Adrenal gland (tissue), 12 donors: ENCODE data around the gene CUX1. TPM values are rescaled to one million over a fixed set of nuclear protein-coding genes. Genes with fewer than 3 reads are reported as not detected.

ENCODE experiments used
- DNase-seq, 7 donors: peaks; one replicate each; pipeline ENCODE4 v3.0.0-alpha.2; 2019 to 2020
- H3K27ac ChIP-seq, 5 donors: fragments of 200-600 bp; sonication (generic) in 4 of 5; 1 replicate in 3 of 5; 2 replicates in 2 of 5; pipeline versions ENCODE4 v1.5.1 to v1.8.0; 2016 to 2020; ENCODE audit warnings: mild to moderate bottlenecking in 1 of 5
- H3K27me3 ChIP-seq: fragments of 200-600 bp; 2 replicates; pipeline ENCODE4 v1.8.0; 2021
- H3K36me3 ChIP-seq, 2 donors: fragments of 200-600 bp; replicated peaks in 1 of 2; 1 replicate in 1 of 2; 2 replicates in 1 of 2; pipeline versions ENCODE4 v1.5.1 to v1.8.0; 2018 to 2022
- H3K4me1 ChIP-seq, 2 donors: fragments of 200-600 bp; replicated peaks in 1 of 2; 1 replicate in 1 of 2; 2 replicates in 1 of 2; pipeline versions ENCODE4 v1.5.1 to v1.8.0; 2018 to 2021
- H3K4me3 ChIP-seq, 4 donors: fragments of 200-600 bp; sonication (generic) in 3 of 4; one replicate each; pipeline ENCODE4 v1.5.1; 2016 to 2018
- H3K9me3 ChIP-seq, 3 donors: fragments of 200-600 bp; sonication (generic) in 1 of 3; replicated peaks in 1 of 3; 1 replicate in 2 of 3; 2 replicates in 1 of 3; pipeline versions ENCODE4 v1.5.1 to v1.8.0; 2016 to 2021
- POLR2A ChIP-seq, 2 donors: fragments of 450-650 bp; IDR thresholded peaks; one replicate each; pipeline ENCODE4 v1.6.1; 2017; ENCODE audit warnings: antibody characterized with exemption in 2 of 2, mild to moderate bottlenecking in 2 of 2, moderate library complexity in 1 of 2
- WGBS, 4 donors: extraction: QIAGEN DNeasy Blood & Tissue Kit in 2 of 4; methylation state at CpG; one replicate each; pipeline versions ENCODE4 v1.1.5 to v1.1.7; 2013 to 2017; 5-methylcytosine and 5-hydroxymethylcytosine counted together
- intact Hi-C, 2 donors: fragments of 100-400 bp; cut with DNase I; formaldehyde crosslinking; loops; one replicate each; pipeline versions ENCODE4 v1.14.1 to v1.15.0; 2022 to 2023
- polyA plus RNA-seq, 3 donors: library from polyadenylated mRNA; stranded (reverse); fragments of 200-250 nt in 2 of 3; fragments of 350-450 nt in 1 of 3; fragmentation: Illumina TruSeq in 1 of 3; extraction: RNeasy Lipid Tissue Mini Kit (QIAGEN cat#74804) in 1 of 3; gene quantifications; one replicate each; pipeline ENCODE4 v1.2.3, GENCODE V29; 2013 to 2014
- total RNA-seq, 9 donors: library from RNA; depleted of rRNA in 4 of 9; stranded (reverse); fragments of >200 nt in 4 of 9; fragments of 120-200 nt in 1 of 9; fragmentation: NEBNext Ultra II Directional in 1 of 9; extraction: Animal tissue kit (Norgen Biotek cat#: 25700) in 1 of 9; gene quantifications; one replicate each; pipeline versions ENCODE4 v1.1.0 to v1.2.4, GENCODE V29; 2013 to 2023
- TF ChIP-seq, protein P1 (sequence below), 6 experiments: fragments of 450-650 bp in 4 of 6; fragments of 200-600 bp in 2 of 6; sonication (generic) in 1 of 6; IDR thresholded peaks; 1 replicate in 5 of 6; 2 replicates in 1 of 6; pipeline versions ENCODE4 v1.5.1 to v1.8.0; 2016 to 2021; ENCODE audit warnings: antibody characterized with exemption in 6 of 6, mild to moderate bottlenecking in 2 of 6, moderate library complexity in 1 of 6
- donor health status: healthy with polysubstance abuse.
- donor health status: Bipolar disorder and iron deficiency.
- donor health status: DM: yes; HTN: yes; CAD: no.
- donor health status: DM: no; HTN: no; CAD: no.
- donor health status: DM: no; HTN: no; CAD: no.
- donor health status: DM: yes; HTN: yes; CAD: no.

Gene CUX1
- total and polyA plus RNA-seq, 12 donors: 17.2 to 72.6 (median 58.3) TPM

DNA sequence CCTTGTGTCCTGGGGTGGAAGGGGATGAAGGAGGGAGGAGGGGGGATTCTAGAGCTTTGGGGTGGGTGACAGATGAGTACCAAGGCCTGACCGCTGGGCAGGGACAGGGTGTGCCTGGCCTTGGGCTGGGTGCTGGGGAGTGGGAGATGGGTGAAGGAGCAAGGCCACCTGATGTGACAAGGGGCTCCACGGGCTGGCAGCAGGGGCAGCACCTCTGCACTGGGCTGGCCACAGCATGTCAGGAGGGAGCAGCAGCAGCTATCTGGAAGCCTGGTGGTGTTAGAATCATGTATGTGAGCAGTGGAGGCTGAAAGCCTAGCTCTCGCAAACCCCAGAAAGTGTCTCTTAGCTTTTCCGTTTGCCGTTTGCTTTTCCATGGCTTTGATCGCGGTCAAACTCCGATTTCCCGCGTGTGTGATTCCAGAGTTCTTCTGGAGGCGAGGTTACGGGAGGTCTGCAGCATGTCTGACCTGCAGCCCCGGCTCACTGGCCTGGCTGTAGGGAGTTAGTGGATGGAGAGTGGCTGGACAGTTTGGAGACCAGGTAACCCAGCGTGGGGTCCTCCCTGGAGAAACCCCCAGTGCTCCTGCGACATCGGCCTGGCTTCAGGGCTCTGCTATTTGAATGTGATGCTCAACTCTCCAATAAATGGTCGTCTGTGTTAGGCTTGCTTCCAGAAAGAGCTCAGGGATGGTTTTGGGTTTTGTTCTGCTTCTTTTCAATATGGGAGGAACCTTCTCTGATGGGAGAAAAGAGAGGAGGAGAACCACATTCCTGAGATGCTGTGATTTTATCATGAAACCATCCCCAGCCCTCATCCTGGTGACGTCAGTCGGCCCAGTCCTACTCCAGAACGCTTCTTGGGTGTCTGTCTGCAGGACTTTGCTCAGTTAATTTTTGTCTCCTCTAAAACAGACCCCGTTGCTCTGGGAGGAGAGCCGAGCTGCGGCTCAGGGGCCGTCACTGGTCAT is 105.5 kb downstream of the CUX1 start:
- no peaks in the 10 kb centered on the region for H3K4me1 ChIP-seq

DNA sequence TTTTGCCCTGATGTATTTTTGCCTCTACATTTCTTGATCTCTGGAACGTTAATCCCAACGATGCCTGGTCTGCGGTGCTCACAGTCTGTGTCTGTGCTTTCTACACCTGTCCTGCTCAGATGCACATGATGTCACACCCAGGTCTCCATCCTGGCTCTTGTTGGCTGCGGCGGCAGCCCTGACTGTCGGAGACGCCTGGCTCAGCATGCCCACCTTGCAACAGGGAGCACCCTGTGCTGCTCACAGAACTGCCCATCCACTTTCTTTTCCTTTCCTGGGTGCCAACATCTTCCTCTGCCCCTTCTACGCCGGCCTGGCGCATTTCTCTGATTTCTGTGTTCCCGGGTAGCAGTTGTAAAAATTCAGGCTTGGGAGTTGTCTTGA is 106.2 kb downstream of the CUX1 start:
- TF ChIP-seq, protein P1, sequence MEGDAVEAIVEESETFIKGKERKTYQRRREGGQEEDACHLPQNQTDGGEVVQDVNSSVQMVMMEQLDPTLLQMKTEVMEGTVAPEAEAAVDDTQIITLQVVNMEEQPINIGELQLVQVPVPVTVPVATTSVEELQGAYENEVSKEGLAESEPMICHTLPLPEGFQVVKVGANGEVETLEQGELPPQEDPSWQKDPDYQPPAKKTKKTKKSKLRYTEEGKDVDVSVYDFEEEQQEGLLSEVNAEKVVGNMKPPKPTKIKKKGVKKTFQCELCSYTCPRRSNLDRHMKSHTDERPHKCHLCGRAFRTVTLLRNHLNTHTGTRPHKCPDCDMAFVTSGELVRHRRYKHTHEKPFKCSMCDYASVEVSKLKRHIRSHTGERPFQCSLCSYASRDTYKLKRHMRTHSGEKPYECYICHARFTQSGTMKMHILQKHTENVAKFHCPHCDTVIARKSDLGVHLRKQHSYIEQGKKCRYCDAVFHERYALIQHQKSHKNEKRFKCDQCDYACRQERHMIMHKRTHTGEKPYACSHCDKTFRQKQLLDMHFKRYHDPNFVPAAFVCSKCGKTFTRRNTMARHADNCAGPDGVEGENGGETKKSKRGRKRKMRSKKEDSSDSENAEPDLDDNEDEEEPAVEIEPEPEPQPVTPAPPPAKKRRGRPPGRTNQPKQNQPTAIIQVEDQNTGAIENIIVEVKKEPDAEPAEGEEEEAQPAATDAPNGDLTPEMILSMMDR (IDR thresholded peaks at IDR 0.05): no peak
- no peak for TF ChIP-seq POLR2A (IDR thresholded peaks at IDR 0.05)
- Histone ChIP-seq H3K4me1 (no peaks in the 10 kb centered on the region), H3K4me3 (no peak overlapping the region), H3K36me3 (peaks cover 0 to 5% of the 10 kb centered on the region in 2 donors), H3K9me3 (no peaks in the 10 kb centered on the region), H3K27me3 (no peaks in the 10 kb centered on the region), H3K27ac (no peak overlapping the region)
- WGBS, 4 donors: 91 to 95% (median 93%) methylated on average over 11 of the region's 11 CpGs
- intact Hi-C loops: no loop called here
- DNase-seq: no peak

More for the DNA sequence above, 105.5 kb downstream of the CUX1 start:
- WGBS, 4 donors: 93 to 95% (median 94%) methylated on average over 23 to 24 of the region's 24 CpGs
- Histone ChIP-seq H3K27me3 (no peaks in the 10 kb centered on the region), H3K9me3 (no peaks in the 10 kb centered on the region), H3K36me3 (peaks cover 0 to 12% of the 10 kb centered on the region in 2 donors), H3K4me3 (no peak overlapping the region), H3K27ac (no peak overlapping the region)
- DNase-seq: no peak
- TF ChIP-seq POLR2A (IDR thresholded peaks at IDR 0.05): no peak
- TF ChIP-seq, protein P1 (IDR thresholded peaks at IDR 0.05): no peak
- intact Hi-C loops: no loop called here

DNA sequence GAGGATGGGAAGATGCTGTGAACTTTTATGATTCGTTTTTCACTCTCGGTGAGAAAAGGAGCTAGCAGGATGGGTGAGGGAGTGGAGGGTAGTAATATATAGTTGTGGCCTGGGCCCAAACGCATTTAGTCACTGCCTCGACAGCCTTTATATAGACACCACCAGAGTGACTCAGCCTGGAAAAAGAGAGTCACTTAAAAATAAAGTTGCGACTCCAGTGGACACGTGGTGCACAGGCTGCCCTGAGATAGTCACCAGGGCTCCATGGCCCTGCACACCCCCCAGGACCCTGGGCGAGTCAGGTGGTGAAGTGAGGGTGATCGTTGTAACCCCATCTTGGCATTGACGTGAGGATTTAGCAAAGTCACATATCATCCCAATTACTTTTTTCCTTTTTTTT is 106.7 kb downstream of the CUX1 start:
- DNase-seq: peak in 3 of 7 donors; percentile 19 to 78 (median 43)
- intact Hi-C loops: no loop called here
- WGBS, 4 donors: 72 to 81% (median 77%) methylated on average over 9 of the region's 9 CpGs
- H3K36me3 ChIP-seq: peaks cover 0 to 4% of the 10 kb centered on the region in 2 donors
- H3K9me3 ChIP-seq: no peaks in the 10 kb centered on the region
- H3K4me3 ChIP-seq: no peak overlapping the region
- H3K27ac ChIP-seq: no peak overlapping the region
- TF ChIP-seq, protein P1 (IDR thresholded peaks at IDR 0.05): no peak
- no peak for TF ChIP-seq POLR2A (IDR thresholded peaks at IDR 0.05)
- H3K27me3 ChIP-seq: no peaks in the 10 kb centered on the region
- H3K4me1 ChIP-seq: no peaks in the 10 kb centered on the region

DNA sequence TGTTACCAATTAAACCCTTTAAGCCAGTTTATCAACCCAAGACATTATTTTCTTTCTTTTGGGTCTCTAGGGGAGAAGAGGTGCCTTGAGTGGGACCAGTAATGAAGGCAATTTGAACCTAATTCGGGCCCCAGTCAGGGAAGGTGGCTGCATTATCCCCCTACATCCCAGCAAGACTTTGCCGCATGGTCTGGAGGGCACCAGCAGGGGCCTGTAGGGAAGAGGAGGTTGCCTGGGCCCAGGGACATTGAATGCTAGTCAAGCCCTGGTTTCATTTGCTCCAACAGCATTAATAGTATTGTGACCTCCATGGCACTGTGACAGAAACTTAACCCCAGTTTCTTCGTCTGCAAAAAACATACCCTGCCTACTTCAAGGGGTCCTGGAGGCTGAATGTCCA is 108.8 kb downstream of the CUX1 start:
- DNase-seq: no peak
- TF ChIP-seq, protein P1 (IDR thresholded peaks at IDR 0.05): no peak
- TF ChIP-seq POLR2A (IDR thresholded peaks at IDR 0.05): no peak

More for the DNA sequence above, 108.8 kb downstream of the CUX1 start:
- intact Hi-C loops: no loop called here
- no peak overlapping the region for H3K4me3 ChIP-seq
- no peaks in the 10 kb centered on the region for H3K9me3 ChIP-seq
- H3K27me3 ChIP-seq: no peaks in the 10 kb centered on the region
- 91 to 98% (median 93%) methylated on average over 3 of the region's 3 CpGs for WGBS, 4 donors
- no peak overlapping the region for H3K27ac ChIP-seq
- H3K4me1 ChIP-seq: no peaks in the 10 kb centered on the region
- no peaks in the 10 kb centered on the region for H3K36me3 ChIP-seq
